ENCODE measurements around the gene CD8B2.

DNA sequence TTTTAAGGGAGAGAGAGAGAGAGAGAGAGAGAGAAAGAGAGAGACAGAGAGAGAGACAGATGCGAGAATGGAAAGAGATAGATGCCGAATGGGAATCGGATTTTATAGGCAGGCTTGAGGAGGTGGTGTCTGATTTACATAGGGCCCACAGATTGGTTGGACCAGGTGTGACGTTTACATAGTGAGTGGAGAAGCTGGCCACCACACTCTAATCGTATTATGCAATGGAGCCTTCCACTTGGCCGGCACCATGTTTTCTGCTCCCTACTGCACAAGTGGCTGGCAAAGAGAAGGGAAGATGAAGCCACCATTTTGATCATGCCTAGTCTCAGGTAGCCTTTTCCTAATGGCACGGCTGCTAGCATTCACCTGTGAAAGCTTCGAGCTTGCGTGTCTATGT is 33.9 kb downstream of the CD8B2 start:
- TF ChIP-seq, protein P1, sequence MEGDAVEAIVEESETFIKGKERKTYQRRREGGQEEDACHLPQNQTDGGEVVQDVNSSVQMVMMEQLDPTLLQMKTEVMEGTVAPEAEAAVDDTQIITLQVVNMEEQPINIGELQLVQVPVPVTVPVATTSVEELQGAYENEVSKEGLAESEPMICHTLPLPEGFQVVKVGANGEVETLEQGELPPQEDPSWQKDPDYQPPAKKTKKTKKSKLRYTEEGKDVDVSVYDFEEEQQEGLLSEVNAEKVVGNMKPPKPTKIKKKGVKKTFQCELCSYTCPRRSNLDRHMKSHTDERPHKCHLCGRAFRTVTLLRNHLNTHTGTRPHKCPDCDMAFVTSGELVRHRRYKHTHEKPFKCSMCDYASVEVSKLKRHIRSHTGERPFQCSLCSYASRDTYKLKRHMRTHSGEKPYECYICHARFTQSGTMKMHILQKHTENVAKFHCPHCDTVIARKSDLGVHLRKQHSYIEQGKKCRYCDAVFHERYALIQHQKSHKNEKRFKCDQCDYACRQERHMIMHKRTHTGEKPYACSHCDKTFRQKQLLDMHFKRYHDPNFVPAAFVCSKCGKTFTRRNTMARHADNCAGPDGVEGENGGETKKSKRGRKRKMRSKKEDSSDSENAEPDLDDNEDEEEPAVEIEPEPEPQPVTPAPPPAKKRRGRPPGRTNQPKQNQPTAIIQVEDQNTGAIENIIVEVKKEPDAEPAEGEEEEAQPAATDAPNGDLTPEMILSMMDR (IDR thresholded peaks at IDR 0.05 in 2 of 3, conservative IDR thresholded peaks at IDR 0.05 in 1 of 3; ENCODE audit: insufficient read depth in 2 of 3, low read depth in 1 of 3, low read length in 3 of 3): no peak
- no peak for TF ChIP-seq ZSCAN32 (CRISPR knock-in tag; IDR thresholded peaks at IDR 0.05)
- TF ChIP-seq, protein P2, sequence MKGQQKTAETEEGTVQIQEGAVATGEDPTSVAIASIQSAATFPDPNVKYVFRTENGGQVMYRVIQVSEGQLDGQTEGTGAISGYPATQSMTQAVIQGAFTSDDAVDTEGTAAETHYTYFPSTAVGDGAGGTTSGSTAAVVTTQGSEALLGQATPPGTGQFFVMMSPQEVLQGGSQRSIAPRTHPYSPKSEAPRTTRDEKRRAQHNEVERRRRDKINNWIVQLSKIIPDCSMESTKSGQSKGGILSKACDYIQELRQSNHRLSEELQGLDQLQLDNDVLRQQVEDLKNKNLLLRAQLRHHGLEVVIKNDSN (CRISPR knock-in tag; IDR thresholded peaks at IDR 0.05): no peak
- no peak for TF ChIP-seq MEIS2 (IDR thresholded peaks at IDR 0.05; ENCODE audit: partially characterized antibody)
- TF ChIP-seq, protein P3, sequence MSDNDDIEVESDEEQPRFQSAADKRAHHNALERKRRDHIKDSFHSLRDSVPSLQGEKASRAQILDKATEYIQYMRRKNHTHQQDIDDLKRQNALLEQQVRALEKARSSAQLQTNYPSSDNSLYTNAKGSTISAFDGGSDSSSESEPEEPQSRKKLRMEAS (CRISPR knock-in tag; IDR thresholded peaks at IDR 0.05): no peak
- no peak for TF ChIP-seq POLR2A (conservative IDR thresholded peaks at IDR 0.05)
- no peak for TF ChIP-seq KAT7 (CRISPR knock-in tag; IDR thresholded peaks at IDR 0.05; ENCODE audit: borderline replicate concordance)
- TF ChIP-seq RHOXF2B (CRISPR knock-in tag; conservative IDR thresholded peaks at IDR 0.05): no peak
- TF ChIP-seq, protein P4, sequence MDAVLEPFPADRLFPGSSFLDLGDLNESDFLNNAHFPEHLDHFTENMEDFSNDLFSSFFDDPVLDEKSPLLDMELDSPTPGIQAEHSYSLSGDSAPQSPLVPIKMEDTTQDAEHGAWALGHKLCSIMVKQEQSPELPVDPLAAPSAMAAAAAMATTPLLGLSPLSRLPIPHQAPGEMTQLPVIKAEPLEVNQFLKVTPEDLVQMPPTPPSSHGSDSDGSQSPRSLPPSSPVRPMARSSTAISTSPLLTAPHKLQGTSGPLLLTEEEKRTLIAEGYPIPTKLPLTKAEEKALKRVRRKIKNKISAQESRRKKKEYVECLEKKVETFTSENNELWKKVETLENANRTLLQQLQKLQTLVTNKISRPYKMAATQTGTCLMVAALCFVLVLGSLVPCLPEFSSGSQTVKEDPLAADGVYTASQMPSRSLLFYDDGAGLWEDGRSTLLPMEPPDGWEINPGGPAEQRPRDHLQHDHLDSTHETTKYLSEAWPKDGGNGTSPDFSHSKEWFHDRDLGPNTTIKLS (IDR thresholded peaks at IDR 0.05; ENCODE audit: borderline replicate concordance, low read depth): no peak
- TF ChIP-seq ZEB2 (IDR thresholded peaks at IDR 0.05): no peak
- peak; percentile 30; the same call in 1 of the 2 replicates for TF ChIP-seq CEBPB (tag; IDR thresholded peaks at IDR 0.05)
- no peak for TF ChIP-seq MYBL2 (IDR thresholded peaks at IDR 0.05; ENCODE audit: low read depth)
- no peak for TF ChIP-seq MYBL2 (CRISPR knock-in tag; IDR thresholded peaks at IDR 0.05; ENCODE audit: borderline replicate concordance)
- TF ChIP-seq SIN3A (IDR thresholded peaks at IDR 0.05; ENCODE audit: borderline replicate concordance in 2 of 2, control insufficient read depth in 1 of 2, low read depth in 2 of 2, low read length in 2 of 2): no peak
- TF ChIP-seq, protein P5, sequence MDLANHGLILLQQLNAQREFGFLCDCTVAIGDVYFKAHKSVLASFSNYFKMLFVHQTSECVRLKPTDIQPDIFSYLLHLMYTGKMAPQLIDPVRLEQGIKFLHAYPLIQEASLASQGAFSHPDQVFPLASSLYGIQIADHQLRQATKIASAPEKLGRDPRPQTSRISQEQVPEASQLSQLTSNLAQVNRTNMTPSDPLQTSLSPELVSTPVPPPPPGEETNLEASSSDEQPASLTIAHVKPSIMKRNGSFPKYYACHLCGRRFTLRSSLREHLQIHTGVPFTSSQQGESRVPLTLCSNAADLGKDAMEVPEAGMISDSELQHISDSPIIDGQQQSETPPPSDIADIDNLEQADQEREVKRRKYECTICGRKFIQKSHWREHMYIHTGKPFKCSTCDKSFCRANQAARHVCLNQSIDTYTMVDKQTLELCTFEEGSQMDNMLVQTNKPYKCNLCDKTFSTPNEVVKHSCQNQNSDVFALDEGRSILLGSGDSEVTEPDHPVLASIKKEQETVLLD (IDR thresholded peaks at IDR 0.05): no peak

All from K562 (cell line).